Thoracic aorta (tissue), 2 donors: ENCODE measurements around the gene PKP4. TPM values are rescaled to one million over a fixed set of nuclear protein-coding genes. Genes with fewer than 3 reads are reported as not detected.

ENCODE experiments used
- ATAC-seq: fragments of 150-250 bp; one replicate; pipeline ENCODE4 v1.8.0; 2017; ENCODE audit warnings: low read depth; ENCODE audit not compliant: insufficient number of reproducible peaks, low FRiP score
- DNase-seq: peaks from one replicate; pipeline ENCODE4 v3.0.0-alpha.2; 2020; ENCODE audit warnings: low spot score
- H3K27ac ChIP-seq, 2 donors: fragments of 200-600 bp; sonication (generic); 1 replicate in 1 of 2; 2 replicates in 1 of 2; pipeline ENCODE4 v1.5.1; 2016; ENCODE audit warnings: mild to moderate bottlenecking in 2 of 2, moderate library complexity in 2 of 2
- H3K27me3 ChIP-seq: fragments of 200-600 bp; sonication (generic); replicated peaks from 2 replicates; pipeline ENCODE4 v1.6.0; 2016; ENCODE audit warnings: mild to moderate bottlenecking; ENCODE audit not compliant: insufficient read depth
- H3K36me3 ChIP-seq: fragments of 200-600 bp; sonication (generic); one replicate; pipeline ENCODE4 v1.5.1; 2016
- H3K4me1 ChIP-seq, 2 donors: fragments of 200-600 bp; sonication (generic); 1 replicate in 1 of 2; 2 replicates in 1 of 2; pipeline versions ENCODE4 v1.5.1 to v1.6.0; 2016; ENCODE audit warnings: low read depth in 2 of 2, mild to moderate bottlenecking in 1 of 2; ENCODE audit not compliant: control insufficient read depth in 1 of 2
- H3K4me3 ChIP-seq: fragments of 200-600 bp; sonication (generic); 2 replicates; pipeline ENCODE4 v1.5.1; 2016; ENCODE audit warnings: mild to moderate bottlenecking
- H3K9me3 ChIP-seq: fragments of 200-600 bp; sonication (generic); 2 replicates; pipeline ENCODE4 v1.5.1; 2016
- total RNA-seq, 2 donors: library from RNA; depleted of rRNA; stranded (reverse); fragments of >200 nt; gene quantifications; one replicate each; pipeline versions ENCODE4 v1.1.0 to v1.2.3, GENCODE V29; 2016
- TF ChIP-seq, protein P1 (sequence below): fragments of 200-600 bp; sonication (generic); IDR thresholded peaks from one replicate; pipeline ENCODE4 v1.5.1; 2019; ENCODE audit warnings: antibody characterized with exemption

PKP4 gene
- total RNA-seq, 2 donors from 2014 or later = 28.0 to 49.1 TPM

DNA sequence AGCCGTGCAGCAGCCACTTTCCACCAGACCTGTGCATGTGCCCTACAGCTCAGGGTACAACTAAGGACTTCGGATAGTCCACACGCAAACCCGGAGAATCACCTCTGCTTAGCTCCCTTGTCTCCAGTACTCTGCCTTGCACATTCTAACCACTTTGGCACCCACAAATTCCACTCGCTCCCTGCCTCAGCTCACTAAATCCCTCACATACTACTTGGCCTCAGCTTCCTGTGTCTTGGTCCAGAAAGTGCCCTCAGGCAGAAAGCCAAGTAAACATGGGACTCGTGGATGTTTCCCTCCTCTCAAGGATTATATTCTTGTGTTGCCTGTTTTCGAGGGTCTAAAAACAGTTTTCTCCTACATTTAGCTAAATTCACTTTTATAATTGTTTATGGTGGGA is 180.6 kb downstream of the PKP4 start:
- no peak for DNase-seq
- no peak overlapping the region for H3K27ac ChIP-seq
- H3K36me3 ChIP-seq = peaks cover 2% of the 10 kb centered on the region
- H3K9me3 ChIP-seq = no peaks in the 10 kb centered on the region
- H3K4me3 ChIP-seq = no peak overlapping the region
- no peaks in the 10 kb centered on the region for H3K27me3 ChIP-seq
- H3K4me1 ChIP-seq = no peaks in the 10 kb centered on the region
- TF ChIP-seq, protein P1, sequence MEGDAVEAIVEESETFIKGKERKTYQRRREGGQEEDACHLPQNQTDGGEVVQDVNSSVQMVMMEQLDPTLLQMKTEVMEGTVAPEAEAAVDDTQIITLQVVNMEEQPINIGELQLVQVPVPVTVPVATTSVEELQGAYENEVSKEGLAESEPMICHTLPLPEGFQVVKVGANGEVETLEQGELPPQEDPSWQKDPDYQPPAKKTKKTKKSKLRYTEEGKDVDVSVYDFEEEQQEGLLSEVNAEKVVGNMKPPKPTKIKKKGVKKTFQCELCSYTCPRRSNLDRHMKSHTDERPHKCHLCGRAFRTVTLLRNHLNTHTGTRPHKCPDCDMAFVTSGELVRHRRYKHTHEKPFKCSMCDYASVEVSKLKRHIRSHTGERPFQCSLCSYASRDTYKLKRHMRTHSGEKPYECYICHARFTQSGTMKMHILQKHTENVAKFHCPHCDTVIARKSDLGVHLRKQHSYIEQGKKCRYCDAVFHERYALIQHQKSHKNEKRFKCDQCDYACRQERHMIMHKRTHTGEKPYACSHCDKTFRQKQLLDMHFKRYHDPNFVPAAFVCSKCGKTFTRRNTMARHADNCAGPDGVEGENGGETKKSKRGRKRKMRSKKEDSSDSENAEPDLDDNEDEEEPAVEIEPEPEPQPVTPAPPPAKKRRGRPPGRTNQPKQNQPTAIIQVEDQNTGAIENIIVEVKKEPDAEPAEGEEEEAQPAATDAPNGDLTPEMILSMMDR = no peak
- no peak for ATAC-seq

GRCh38 chr2:158644139-158644538 is 187.4 kb downstream of the PKP4 start:
- Histone ChIP-seq H3K27me3 (no peaks in the 10 kb centered on the region), H3K9me3 (no peaks in the 10 kb centered on the region), H3K36me3 (no peaks in the 10 kb centered on the region), H3K4me1 (no peaks in the 10 kb centered on the region), H3K4me3 (no peak overlapping the region), H3K27ac (no peak overlapping the region)
- ATAC-seq = no peak
- no peak for DNase-seq
- TF ChIP-seq, protein P1 = no peak

- Histone ChIP-seq H3K27ac (no peak overlapping the region), H3K36me3 (no peaks in the 10 kb centered on the region), H3K4me1 (no peaks in the 10 kb centered on the region), H3K27me3 (no peaks in the 10 kb centered on the region), H3K4me3 (no peak overlapping the region), H3K9me3 (no peaks in the 10 kb centered on the region)
- ATAC-seq (no peak), DNase-seq (no peak)
- TF ChIP-seq, protein P1 = no peak
Observed at GRCh38 chr2:158645299-158645698, 188.5 kb downstream of the PKP4 start.

- ATAC-seq = no peak
- TF ChIP-seq, protein P1 = no peak
Observed at GRCh38 chr2:158647436-158648231, 190.9 kb downstream of the PKP4 start.

DNA sequence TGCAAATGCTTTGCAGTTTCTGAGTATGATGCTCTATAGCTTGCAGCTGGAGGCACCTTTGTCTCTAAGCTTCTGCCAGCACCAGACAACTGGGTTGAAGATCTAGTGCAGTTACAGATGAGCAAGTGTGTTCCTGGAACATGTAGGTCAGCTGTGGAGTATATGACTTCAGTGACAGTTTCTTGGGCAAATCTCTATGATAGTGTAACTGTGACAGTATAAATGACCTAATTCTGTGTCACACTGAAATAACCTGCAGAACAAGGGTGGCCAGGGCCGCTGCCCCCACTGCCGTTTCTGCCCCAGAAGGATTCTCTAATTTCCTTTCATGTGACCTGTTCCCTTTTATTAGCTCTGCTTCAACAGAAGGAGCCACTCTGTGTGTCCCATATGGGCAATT is 193.1 kb downstream of the PKP4 start:
- Histone ChIP-seq H3K4me3 (no peak overlapping the region), H3K36me3 (no peaks in the 10 kb centered on the region), H3K4me1 (no peaks in the 10 kb centered on the region), H3K9me3 (no peaks in the 10 kb centered on the region), H3K27ac (no peak overlapping the region), H3K27me3 (no peaks in the 10 kb centered on the region)
- TF ChIP-seq, protein P1 = no peak
- ATAC-seq (no peak), DNase-seq (no peak)

More at GRCh38 chr2:158647436-158648231, 190.9 kb downstream of the PKP4 start:
- no peaks in the 10 kb centered on the region for H3K9me3 ChIP-seq
- H3K27ac ChIP-seq = no peak overlapping the region
- DNase-seq = no peak
- no peaks in the 10 kb centered on the region for H3K27me3 ChIP-seq
- no peaks in the 10 kb centered on the region for H3K36me3 ChIP-seq
- no peaks in the 10 kb centered on the region for H3K4me1 ChIP-seq
- no peak overlapping the region for H3K4me3 ChIP-seq
